GM04504 (cell line): ENCODE measurements around the gene OAS1.
"Not testable (repeated sequence)": the region's sequence is repeated elsewhere in the genome, so short reads cannot be mapped to it uniquely, and the experiment has no call there.

Experiments
- DNase-seq: peaks from one replicate; pipeline ENCODE4 v3.0.0-alpha.2; 2012; ENCODE audit warnings: low read depth

OAS1 gene

DNA sequence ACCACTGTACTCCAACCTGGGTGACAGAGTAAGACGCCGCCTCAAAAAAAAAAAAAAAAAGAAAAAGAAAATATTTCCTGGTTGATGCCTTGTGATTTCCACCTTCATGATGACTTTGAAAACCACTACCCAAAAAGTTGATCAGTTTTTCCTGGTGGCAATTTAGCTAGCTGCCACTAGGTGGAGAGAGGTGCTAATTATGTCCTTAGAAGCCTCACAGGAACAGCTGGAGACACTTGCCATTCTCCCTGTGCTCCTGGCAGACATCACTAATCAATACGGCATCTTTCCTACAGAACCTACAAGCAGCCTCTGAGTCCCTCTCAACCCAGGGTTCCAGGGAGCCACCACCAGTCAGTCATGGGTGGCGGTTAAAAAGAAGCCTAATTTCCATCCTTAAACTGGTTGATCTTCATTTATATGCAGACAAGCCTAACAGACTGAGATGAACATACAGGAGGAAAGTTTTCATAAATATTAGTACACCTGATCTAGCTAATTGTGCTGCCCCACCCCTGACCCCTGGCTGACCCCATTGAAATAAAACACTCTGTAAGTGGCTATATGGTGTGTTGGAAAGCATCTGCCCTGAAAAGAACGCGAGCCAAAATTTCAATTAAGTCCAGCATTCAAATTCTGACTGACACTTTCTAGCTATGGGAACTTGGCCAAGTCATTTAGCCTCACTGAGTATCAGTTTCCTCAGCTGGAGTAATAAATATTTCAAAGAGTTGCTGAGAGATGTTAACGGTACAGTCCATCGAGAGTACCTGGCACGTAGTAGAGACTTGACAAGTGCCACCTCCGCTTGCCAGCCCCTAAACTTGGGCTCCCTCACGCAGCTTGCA is 6.2 kb upstream of the OAS1 start:
- DNase-seq = no peak

DNA sequence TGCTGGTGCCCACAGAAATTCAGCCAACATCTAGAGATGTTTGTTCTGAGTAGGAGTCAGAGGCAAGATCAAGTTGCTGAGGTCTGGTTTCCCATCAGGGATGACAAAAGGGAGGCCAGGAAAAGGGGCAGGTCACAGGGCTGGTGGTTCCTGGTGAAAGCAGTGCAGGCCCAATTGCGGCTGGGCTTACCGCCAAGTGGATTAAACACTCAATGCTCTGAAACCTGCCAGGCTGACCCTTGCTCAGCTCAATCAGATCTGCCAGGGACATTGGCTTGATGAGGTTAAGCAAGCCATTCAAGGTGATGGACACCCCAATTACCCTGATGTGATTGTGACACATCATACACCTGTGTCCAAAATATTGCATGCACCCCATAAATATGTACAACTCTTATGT is 5.5 kb upstream of the OAS1 start:
- no peak for DNase-seq

DNA sequence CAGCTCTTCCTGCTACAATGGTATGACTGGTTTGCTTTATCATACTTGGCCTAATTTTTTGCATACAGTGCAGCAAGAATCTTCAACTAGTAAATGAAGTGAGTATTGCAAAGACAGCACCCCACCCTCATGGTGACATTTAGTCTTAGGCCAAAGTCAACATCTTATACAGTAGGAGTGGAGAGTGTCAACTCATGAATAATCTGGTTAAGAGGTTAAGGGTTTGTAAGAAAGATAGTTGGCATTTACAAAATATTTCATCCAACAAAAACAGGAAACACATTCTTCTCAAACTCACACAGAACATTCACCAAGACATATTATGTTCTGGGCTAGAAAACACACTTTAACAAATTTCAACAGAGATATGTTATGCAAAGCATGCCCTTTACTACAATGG is 2.2 kb upstream of the OAS1 start:
- DNase-seq = no peak

DNA sequence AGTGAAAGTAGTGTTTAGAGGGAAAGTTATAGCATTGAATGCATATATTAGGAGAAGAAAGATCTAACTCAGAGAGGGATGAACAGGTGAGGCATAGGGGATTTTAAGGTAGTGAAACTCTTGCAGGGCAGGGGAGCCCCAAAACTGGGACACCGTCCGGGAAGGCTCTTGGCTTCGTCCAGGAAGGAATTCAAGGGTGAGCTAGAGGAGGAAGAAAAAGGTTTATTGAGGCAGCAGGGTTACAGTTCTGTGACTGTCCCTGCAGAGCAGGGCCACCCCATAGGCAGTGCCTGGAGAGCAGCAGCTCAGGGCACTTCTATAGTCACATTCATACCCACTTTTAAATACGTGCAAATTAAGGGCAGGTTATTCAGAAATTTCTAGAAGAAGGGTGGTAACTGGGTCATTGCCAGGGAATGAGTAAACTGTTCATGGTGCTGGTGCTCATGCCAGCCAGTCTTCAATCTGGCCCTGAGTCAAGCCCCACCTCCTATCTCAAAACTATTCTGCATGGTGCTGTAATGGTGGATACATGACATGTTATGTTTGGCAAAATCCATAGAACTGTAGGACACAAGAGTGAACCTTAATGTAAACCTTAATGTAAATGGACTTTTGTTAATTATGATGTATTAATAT is 1.2 kb upstream of the OAS1 start:
- no peak for DNase-seq

DNA sequence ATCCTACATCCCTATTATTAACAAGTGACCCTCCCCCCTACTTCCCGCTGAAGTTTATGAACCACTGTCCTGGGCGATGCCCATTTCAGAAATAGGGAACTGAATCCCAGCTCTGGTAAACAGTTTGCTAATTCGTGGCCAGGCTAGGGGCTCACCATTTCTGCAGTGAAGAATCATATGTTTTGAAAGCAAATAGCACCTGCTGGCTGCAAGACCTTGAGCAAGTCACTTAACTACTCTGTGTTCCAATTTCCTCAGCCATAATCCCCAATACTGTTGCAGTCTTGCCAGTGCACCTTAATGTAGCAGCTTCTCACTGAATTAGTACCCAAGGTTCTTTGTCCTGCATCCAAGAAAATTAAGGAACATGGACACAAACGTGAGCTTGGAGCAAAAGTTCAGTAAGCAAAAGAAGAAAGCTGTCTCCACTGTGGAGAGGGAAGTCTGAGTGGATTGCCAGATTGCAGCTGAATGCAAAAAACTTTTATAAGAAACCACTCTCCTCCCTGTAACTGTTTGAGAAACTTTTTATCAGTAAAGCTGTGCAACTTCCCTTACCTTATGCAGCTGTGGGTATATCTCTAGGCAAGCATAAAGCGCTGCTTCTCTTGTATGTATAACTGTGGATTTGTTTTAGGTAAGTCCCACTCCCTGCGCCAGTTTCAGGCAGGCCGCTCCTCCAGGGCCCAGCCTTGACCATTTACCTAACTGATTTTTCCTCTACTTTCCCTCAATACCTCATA is 824 bp downstream of the OAS1 start:
- no peak for DNase-seq

DNA sequence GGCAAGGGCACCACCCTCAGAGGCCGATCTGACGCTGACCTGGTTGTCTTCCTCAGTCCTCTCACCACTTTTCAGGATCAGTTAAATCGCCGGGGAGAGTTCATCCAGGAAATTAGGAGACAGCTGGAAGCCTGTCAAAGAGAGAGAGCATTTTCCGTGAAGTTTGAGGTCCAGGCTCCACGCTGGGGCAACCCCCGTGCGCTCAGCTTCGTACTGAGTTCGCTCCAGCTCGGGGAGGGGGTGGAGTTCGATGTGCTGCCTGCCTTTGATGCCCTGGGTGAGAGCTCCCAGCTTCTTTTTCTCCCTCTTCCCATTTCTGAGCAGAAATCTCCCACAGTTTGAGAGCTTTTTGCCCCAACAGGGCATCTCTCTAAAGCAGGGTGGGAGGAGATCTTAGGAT is 1.8 kb downstream of the OAS1 start:
- no peak for DNase-seq

DNA sequence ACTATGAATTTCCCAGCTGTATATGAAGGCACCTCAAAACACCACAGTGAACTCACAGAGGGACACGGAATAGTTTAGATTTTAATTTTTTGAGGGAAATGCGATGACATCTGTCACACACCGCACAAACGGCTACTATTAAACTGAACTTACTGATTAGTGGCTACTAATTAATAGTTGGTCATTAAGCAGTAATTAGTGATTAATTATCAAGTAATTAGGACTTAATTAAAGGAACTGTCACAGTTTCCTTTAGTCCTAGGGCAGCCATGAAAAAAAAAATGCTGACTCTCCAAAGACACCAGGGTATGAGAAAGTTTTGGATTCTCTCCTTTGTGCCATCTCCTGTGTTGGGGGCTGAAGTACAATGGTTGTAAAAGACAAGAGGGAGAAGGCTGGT is 2.9 kb downstream of the OAS1 start:
- DNase-seq = no peak

DNA sequence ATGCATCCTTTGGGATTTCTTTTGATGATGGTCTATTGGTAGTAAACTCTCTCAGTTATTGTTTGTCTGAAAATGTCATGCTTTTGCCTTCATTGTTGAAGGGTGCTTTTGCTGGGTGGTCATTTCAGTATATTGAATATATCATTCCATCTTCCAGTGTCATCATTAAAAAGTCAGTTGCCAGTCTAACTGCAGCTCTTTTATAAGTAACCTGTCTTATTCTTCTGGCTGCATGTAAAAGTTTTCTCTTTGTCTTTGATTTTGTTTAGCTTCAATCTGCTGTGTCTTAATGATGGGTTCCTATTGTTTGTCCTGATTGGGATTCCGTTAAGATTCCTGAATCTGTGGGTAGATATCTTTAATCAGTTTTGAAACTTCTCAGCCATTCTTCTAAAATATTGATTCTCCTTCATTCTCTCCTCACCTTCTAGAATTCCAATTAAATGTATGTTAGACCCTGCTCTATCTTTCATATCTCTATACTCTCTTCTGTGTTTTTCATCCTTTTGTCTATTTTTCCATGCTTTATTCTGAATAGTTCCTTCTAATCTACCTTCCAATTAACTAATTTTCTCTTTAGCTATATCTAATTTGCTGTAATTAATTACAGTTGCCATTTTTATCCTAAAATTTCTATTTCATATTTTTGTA is 6.4 kb downstream of the OAS1 start:
- no peak for DNase-seq

DNA sequence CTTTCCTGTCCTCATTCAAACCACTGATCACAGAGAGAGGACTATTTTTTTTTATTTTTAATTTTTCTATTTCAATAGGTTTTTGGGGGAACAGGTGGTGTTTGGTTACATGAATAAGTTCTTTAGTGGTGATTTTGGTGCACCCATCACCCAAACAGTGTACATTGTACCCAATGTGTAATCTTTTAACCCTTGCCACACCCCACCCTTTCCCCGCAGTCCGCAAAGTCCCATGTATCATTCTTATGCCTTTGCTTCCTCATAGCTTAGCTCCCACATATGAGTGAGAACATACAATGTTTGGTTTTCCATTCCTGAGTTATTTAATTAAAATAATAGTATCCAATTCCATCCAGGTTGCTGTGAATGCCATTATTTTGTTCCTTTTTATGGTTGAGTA is 7.1 kb downstream of the OAS1 start:
- DNase-seq = not testable (repeated sequence)

DNA sequence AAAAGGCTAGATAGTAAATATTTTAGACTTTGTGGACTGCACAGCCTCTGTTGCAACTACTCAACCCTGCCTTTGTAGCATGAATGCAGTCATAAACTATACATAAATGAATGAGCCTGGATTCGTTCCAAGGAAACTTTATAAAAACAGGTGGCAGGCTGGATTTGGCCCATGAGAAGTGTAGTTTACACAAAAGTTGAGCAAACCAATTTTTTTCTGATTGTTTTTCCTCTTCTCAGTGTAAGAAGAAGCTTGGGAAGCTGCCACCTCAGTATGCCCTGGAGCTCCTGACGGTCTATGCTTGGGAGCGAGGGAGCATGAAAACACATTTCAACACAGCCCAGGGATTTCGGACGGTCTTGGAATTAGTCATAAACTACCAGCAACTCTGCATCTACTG is 9.5 kb downstream of the OAS1 start:
- DNase-seq = no peak

GRCh38 chr12:112919121-112919520 is 12.4 kb downstream of the OAS1 start:
- DNase-seq = no peak

GRCh38 chr12:112924986-112925385 is 18.2 kb downstream of the OAS1 start:
- no peak for DNase-seq

DNA sequence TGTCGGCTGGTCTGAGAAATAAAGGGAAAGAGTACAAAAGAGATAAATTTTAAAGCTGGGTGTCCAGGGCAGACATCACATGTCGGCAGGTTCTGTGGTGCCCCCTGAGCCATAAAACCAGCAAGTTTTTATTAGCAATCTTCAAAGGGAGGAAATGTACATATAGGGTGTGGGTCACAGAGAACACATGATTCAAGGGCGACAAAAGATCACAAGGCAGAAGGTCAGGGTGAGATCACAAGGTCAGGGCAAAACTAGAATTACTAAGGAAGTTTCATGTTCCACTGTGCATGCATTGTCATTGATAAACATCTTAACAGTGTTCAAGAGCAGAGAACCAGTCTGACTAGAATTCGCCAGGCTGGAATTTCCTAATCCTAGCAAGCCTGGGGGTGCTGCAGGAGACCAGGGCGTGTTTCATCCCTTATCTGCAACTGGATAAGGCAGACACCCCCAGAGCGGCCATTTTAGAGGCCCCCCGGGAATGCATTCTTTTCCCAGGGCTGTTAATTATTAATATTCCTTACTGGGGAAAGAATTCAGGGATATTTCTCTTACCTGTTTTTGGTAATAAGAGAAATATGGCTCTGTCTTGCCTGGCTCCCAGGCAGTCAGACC is 19.8 kb downstream of the OAS1 start:
- DNase-seq = not testable (repeated sequence)

- DNase-seq = no peak
Observed at GRCh38 chr12:112927475-112927874, 20.7 kb downstream of the OAS1 start.

GRCh38 chr12:112927925-112928324 is 21.2 kb downstream of the OAS1 start:
- DNase-seq = no peak

DNA sequence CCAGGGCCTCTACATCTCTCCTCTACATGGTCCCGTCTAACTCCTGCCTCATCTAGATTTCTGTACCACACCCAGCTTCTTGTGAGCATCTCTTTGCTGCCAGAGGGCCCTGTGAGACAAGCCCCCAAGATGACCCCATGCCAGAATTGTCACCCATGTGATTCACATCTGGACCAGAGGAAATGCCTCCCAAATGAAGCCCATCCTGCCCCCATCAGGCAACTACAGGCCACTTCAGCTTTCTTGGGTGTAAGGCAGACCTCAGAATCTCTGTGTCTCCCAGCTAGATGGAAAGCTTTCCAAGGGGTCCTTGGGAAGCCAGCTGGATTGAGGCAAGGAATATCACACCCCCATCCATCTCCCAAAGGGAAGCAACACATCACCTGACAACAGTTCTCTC is 22.2 kb downstream of the OAS1 start:
- DNase-seq = no peak

DNA sequence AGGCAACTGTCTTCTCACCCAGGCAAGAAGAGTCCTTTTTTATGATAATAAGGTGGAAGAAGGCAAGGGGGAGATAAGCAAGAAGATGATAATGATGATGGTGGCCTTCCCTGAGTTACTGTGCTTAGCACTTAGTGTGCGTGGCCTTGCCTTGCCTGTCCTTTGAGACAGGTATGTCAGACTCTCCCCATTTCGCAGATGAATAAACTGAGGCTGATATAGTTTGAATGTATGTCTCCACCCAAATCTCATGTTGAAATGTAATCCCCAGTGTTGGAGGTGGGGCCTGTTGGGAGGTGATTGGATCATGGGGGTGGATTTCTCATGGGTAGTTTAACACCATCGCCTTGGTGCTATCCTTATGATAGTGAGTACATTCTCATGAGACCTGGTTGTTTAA is 23.0 kb downstream of the OAS1 start:
- no peak for DNase-seq

GRCh38 chr12:112930350-112930749 is 23.6 kb downstream of the OAS1 start:
- no peak for DNase-seq

DNA sequence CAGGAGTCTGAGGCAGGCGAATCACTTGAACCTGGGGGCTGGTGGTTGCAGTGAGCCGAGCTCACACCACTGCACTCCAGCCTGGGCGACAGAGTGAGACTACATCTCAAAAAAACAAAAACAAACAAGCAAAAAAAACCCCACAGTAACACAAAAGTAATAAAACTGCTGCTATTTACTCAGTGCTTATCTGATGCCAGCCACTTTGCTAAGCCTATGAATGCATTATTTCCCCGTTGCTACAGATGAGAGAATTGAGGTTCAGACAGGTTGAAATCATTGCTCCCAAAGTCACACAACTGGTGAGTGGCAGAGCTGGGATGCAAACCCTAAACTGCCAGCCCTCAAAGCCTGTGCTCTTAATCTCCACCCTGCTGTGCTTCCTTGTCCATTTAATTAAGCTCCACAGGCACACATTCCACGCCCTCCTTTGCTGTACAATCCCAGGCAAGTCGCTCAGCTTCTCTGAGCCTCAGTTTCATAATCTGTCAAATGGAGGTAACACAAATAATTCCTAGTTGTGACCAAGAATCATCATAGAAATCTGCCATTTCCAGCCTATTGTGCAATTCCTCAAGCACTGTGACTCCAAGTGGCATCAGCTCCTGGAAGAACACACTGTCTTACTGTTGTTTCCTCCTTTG is 25.8 kb downstream of the OAS1 start:
- no peak for DNase-seq

GRCh38 chr12:112933129-112933505 is 26.4 kb downstream of the OAS1 start:
- no peak for DNase-seq

- DNase-seq = no peak
Observed at GRCh38 chr12:112936264-112936663, 29.5 kb downstream of the OAS1 start.

DNA sequence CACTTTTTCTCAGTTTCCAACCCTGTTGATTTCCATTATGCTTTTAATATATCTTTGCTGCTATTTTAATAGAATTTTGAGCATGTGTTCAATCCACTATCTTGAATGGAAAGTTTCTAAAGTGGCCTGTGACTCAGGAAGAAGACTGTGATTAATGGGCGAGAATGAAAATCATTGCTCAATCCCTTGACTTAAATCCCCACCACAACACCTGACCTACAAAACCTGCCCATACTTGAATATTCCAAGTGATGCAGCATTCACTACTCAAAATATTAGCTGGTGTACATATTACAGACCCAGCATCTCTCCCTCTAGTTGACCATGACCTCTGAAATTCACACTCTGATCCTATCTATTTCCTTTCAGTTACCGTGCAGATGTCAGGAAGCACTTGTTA is 30.2 kb downstream of the OAS1 start:
- no peak for DNase-seq
